ENCODE results near the gene SSPN.

The SSPN gene, protein sequence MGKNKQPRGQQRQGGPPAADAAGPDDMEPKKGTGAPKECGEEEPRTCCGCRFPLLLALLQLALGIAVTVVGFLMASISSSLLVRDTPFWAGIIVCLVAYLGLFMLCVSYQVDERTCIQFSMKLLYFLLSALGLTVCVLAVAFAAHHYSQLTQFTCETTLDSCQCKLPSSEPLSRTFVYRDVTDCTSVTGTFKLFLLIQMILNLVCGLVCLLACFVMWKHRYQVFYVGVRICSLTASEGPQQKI

DNA sequence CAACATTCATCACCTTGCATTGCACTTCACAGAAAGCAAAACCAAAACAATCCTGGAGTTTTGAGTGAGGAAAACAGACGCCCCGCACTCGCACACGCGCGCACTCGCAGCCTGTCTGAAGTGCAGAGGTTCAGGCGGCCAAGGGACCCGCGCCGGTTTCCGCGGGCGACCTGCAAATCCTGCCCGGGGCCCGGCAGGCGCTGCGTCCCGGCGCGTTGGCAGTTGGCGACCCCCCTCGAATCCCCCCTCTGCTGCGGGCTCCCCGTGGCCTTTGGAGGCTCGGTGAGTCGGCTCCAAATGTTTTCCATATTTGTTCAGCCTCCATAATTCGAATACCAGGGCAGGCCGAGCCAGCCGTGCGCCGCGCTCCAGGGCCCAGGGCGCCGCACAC lies at the start of gene SSPN:
Gene SSPN (plus strand): TSS at position 324 of the 391 bp plus-strand sequence. CDS start 100 bp downstream, outside the sequence.
- DNase-seq (ENCODE audit: low read depth): no peak

DNA sequence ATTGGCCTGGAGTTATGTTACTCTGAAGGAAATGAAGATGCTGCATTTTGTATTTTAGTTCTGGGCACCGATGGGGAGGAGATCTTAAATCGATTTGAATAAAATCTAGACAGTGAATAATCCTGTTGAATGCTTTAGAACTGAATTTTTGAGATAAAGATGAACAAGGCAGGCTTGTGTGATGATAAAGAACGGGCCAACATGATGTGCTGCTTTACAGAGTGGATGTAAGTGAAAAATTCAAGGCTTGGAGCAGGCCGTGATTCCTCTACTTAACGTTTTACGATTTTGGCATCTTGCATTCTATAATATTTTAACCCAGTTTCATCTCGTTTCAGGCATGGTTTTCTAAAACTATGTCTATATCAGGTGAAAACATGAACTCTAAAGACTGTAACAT lies 47.1 kb upstream of the SSPN start:
- DNase-seq (ENCODE audit: low read depth): no peak

DNA sequence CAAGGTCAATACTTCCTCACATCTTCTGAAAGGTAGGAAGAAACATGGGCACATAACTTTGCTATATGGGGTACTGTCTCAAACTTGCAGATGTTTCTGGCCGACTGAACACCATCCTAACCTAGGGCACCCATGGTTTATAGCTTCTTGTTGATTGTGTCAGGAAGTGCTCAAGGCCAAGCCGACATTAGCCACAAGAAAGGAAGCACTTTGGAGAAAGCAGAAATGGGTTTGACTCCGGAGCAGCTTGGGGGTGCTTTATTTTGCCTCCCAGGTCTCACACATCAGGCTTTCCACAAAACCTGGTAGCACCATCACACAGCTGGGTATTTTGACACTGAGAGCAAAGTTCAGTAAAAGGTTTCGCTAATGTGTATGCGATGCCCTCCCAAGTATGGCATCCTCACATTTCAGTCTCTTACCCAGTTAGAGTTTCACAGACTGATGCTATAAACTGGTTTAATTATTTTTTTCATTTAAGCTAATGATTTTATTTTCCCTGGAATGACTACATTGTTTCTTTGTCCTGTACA lies 45.3 kb upstream of the SSPN start:
- no peak for DNase-seq (ENCODE audit: low read depth)

DNA sequence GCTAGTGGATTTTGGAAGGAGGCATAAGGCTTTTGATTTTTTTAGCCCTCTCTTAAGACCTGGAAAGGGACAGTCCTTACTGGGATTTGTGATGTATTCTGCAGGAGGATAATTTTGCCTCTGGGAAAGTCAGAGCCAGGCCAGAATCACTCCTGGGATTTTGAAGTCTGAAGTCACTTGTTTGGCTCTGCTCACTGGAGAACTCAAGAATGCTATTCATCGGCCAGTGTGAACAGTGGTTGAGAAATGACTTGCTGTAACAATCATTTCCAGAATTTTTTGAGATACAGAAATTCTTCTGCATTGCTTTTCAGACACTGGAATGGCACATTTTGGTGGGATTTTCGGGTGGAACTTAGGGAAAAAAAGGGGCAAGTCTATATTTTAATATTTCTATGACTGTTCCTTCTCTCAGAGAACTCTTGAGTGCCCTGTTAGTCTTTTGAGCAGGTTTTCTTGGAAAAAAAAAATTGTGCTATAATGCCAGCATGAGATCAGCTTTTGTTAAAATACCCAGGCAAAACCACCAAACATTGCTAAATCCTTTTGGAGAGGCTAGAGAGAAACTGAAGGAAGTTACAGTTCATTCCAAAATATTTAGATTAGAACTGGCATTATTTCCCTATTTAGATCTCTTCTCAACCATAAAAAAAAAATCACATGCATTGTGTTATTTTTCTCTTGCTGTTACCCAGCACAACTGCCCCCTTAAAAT lies 44.5 kb upstream of the SSPN start:
- DNase-seq (ENCODE audit: low read depth): peak; percentile 64

DNA sequence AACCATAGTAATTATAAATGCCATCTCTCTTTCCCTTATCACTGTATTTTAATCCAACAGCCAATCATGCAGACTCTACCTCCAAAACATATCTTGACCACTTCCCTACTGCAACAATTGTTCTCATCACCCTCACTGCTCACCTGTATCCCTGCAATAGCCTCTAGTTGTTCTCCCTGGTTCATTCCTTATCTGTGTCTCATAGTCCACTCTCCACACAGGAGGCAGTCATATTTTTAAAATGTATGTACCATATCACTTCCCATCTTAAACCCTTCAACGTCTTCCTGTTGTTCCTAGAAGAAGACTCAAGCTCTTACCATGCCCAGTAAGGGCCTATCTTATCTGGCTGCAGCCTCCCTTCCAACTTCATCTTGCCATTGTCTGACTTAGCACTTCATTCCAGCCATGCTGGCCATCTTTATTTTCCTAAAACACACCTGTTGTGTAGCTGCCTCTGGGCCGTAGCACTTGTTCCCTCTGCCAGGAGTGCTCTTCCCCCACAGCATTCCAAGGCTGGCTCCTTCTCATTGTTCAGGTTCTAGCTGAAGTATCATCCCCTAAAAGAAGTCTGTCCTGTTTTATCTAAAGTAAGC lies 42.8 kb upstream of the SSPN start:
- DNase-seq (ENCODE audit: low read depth): no peak

DNA sequence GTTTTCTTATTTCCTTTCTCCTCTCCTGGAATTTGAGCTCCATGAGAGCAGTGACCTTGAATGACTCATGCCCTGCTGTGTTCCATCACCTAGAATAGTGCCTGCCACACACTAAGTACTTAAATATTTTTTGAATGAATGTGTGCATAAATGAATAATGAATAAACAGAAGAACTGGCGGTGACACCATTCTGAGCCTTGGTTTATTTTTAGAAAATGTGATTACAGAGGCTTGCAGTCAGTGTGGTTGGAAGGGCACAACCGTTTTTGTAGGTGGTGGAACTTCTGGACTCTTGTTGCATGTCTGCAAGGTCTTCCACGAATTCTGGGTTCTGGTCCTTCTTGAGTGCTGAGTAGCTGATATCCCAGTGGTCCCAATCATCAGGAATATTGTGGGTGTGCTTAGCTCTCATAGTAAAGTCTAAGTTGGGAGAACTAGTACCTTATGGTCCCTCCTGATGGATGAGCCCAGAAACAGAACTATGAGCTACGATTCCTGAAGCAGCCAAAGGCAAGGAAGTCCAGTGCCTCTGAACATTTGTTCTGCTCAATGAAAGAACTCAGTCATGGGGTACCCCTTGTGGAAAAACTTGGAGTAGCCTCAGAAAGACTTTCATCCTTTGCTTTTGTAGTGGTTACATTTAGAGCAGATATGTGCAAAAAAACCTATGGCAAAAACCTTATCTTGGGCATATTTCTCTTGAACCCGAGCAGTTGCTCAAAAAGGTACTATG lies 41.8 kb upstream of the SSPN start:
- DNase-seq (ENCODE audit: low read depth): peak; percentile 85

DNA sequence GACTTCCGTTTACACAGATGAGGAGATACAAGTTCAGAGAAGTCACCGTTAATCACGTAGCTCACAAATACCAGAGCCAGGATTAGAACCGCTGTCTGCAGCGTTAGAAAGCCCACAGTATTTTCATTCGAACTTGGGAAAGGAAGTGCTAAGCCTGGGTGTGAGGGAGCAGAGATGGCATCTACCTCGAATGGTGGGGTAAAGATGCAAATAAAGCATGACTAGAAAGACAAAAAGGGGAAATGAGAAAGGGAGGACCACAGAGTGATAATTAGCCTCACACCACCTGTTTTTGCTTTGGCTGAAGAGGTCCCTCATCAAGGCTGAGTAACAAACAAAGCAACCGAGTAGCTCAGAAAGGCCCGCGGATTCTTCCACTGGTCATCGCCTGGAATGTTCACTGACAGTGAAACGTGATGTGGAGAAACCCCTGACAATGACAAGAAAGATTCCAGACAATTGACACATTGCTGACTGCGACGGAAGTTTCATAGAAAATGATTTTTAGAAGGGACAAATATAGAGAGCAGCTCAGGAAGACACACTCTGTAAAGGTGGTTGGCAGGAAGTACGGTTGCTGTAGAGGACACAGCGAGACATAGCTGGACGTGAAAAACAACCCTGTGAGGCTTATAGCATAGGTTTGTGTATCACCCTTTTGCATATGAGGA lies 39.0 kb upstream of the SSPN start:
- DNase-seq (ENCODE audit: low read depth): no peak

DNA sequence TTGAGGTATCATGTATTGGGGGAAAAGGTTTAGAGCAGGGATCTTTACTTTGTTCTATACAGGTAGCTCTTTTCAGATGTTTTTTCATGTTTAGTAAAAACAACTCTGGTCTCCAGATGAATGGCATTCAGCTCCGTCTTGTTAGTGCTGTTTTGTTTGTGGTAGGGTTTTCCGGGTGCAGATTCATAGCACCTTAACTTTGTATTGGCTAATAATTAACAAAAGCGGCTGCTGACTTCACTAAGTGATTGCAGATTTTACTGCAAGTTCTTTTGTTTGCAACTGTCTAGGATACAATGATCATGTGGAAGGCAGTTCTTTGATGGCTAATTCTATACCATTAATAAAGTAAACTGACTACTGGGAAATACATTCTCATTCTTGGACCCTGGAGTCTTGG lies 38.4 kb upstream of the SSPN start:
- DNase-seq (ENCODE audit: low read depth): no peak

DNA sequence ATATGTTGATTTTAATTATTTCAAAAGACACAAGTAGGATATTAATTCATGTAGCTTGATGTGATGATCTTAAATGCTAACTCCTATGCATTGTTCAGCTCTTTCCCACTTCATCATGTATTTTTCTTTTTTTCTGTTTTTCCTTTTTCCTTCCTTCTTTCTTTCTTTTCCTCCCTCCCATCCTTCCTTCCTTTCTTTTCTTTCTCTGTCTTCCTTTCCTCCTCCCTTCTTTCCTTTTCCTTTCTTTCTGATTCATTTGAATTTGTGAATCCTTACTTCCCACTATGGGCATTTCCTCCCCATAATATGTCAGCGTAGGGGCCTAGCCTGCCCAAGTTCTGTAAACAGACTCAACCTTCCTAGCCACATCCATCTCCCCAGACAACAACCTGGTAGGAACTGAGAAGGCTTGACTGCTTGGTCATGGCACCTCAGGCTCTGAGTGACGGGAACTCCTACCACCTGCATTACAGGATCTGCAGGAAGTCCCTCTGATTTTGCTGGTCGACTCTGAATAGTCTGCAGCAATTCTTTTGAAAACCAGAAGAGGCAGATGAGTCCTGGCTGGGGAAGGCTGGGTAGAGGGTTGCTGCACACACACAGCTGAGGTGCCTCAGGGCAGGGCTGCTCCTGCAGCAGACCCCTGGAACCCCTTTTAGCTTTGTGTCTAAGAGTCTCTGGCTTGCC lies 37.2 kb upstream of the SSPN start:
- no peak for DNase-seq (ENCODE audit: low read depth)

DNA sequence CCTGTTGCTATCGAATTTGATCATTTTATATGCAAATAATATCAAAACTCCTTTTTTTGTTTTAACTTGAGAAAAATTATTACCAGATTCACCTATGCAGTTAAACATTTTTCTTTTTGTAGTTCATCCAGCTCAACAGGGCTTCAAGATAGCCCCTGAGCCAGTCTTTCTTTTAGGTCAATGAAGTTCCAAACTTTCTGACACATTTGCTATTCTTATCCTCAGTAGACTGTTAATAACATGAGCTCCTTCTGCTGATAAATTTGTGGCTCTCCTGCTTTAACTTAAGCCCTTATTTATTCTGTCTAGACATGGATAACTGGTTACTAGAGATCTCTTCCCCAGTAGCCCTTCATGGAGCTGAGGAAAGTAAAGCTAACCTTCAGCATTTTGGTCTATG lies 33.2 kb upstream of the SSPN start:
- no peak for DNase-seq (ENCODE audit: low read depth)

DNA sequence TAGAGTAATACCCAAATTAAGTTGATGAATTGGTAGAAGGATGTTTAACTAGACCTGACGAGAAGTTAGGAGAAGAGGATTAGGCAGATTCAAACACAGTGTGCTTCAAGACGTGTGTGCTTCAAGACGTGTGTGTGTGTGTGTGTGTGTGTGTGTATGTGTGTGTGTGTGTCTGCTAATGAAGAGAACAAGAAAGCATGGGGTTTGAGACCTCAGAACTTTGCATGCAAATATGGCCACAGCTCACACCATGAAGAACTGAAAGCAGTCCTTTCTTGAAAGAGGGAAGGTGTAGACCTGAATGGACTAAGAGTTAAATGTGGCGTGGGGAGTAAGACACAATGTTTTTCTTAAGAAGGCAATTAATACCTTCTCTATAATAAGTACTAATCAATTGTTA lies 32.5 kb upstream of the SSPN start:
- DNase-seq (ENCODE audit: low read depth): no peak

DNA sequence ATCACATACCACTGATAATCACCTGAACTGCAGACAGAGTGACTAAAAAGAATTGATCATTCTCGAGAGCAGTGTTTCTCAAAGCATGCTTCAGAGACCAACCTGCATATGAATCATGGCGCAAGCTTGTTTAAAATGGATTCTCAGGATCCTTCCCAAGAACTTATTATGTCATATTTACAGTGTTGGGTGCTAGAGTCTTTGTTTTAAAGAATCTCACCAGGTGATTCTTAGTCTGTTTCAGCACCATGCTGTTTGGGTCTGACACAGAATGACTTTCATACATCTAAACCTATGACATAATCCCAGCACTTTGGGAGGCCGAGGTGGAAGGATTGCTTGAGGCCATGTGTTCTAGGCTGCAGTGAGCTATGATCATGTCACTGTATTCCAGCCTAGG lies 31.3 kb upstream of the SSPN start:
- no peak for DNase-seq (ENCODE audit: low read depth)

DNA sequence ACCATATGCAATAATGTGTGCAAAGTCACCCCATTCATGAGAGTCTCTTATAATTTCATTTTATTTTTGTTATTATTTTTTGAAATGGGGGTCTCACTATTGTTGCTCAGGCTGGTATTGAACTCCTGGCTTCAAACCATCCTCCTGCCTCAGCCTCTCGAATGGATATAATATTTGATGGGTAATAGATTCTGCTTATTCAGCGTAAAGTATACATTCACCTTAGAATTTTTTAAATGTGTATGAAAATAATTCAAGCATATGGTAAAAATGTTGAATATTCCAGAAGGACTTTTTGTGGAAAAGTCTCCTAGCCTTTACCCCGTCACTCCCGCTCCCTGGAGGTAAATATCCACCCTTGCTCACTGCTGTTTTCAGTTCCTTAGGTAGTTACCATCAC lies 23.4 kb upstream of the SSPN start:
- DNase-seq (ENCODE audit: low read depth): no peak

DNA sequence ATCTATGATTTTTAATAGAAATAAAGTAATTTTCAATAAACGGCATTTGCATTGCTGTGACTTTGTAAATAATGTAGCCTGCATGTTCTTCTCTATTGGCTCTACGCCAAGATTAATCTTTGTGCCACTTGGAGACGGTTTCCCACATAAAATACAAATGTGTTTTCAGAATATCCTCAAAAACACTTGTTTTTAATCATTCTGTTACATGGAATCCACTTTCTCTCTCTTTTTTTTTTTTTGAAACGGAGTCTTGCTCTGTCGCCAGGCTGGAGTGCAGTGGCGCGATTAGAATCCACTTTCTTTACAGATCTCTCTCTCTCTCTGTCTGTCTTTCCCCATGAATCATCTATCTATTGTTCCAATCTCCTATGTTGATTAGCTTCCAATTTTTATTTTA lies 22.8 kb upstream of the SSPN start:
- DNase-seq (ENCODE audit: low read depth): no peak

DNA sequence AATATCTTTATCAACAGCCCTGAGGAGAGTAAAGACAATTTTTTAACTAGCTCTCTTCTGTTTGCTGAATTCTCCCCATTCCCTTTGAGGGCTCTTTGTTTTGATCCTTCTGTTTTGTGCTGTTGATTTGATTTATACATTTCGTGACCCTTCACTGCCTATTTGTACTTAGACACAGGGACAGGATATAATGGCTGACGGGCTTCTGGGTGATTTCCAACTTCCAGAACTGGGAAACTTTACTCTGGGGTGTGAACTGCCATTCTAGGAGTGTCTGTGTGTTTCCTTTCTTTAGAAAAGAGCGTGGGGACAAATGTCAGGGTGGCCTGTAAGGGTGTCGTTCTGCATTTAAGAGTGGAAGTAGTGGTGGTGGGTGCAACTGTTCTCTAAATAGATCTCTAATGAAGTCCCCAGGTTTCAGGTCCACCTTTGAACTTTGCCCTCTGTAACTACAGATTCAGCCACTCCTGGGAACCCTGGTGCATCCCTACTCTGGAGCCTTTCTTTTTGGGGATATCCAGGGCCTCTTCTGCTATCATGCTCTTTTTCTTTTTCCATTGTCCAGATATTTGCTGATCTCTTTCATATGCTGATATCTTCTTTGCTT lies 22.3 kb upstream of the SSPN start:
- DNase-seq (ENCODE audit: low read depth): no peak

DNA sequence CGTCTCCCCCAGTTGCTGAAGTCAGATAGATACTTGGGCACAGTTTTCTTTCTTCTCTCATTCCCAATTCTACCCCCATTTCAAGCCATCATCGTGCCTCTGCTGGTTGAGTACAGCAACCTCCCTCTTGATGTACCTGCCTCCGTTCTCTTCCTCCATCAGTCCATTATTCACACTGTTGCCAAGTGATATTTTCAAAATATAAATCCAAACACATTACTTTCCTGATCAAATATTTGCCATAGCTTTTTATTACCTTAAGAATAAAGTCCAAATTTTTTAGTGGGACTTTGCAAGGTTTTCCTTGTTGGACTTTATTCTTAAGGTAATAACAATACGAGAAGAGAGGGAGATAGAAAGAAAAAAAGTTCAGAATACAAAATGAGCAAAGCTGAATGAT lies 18.6 kb upstream of the SSPN start:
- DNase-seq (ENCODE audit: low read depth): no peak

DNA sequence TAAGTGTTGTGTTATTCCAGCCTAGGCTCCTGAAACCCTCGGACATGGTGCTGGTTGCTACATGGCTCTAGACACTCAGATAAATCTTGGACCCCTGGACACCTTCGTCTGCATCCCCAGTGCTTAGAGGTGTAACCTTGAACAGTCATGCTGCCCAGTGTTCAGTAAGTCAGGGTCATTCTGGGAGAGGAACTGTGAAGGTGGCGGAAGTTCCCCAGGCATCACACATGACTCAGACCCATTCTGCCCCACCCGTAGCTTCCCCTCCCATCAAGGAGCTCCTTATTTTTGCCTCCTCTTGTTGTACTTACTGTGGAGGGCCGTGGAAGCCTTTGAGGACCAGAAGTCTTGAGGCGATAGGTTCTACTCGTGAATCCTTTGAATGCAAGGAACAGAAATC lies 18.1 kb upstream of the SSPN start:
- DNase-seq (ENCODE audit: low read depth): no peak

DNA sequence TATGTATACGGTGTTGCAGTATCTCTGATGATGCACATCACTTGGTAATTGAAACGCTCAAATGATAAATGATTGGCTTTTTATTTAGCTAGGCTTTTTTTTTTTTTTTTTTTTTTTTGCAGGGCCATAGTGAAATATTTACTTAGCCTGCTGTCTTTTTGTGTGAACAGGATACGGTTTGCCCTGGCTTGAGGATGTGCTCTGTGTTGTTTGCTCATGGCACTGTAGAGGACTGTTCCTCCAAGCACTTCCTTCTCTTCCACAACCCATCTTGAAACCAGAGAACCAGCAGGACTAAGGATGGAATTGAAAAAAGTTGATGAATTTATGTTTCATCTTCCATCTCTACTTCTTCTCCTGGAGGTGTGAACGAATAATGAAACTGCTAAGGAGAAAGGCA lies 15.5 kb upstream of the SSPN start:
- DNase-seq (ENCODE audit: low read depth): no peak

DNA sequence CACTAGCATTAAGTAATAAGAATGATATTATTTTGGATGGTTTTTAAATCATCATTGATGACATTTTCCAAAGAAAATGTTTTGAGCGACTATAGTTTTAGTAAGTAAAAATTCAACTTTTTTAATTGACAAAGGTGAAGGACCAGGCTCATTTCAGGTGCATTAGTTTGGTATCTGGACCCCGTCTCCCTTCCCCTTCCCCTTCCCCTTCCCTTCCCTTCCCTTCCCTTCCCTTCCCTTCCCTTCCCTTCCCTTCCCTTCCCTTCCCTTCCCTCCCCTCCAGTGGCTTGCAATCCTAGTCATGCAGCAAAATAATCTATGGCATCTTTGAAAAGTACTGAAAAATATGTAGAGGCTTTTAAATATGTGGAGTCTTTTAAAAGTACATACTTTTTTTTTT lies 13.0 kb upstream of the SSPN start:
- DNase-seq (ENCODE audit: low read depth): no peak

DNA sequence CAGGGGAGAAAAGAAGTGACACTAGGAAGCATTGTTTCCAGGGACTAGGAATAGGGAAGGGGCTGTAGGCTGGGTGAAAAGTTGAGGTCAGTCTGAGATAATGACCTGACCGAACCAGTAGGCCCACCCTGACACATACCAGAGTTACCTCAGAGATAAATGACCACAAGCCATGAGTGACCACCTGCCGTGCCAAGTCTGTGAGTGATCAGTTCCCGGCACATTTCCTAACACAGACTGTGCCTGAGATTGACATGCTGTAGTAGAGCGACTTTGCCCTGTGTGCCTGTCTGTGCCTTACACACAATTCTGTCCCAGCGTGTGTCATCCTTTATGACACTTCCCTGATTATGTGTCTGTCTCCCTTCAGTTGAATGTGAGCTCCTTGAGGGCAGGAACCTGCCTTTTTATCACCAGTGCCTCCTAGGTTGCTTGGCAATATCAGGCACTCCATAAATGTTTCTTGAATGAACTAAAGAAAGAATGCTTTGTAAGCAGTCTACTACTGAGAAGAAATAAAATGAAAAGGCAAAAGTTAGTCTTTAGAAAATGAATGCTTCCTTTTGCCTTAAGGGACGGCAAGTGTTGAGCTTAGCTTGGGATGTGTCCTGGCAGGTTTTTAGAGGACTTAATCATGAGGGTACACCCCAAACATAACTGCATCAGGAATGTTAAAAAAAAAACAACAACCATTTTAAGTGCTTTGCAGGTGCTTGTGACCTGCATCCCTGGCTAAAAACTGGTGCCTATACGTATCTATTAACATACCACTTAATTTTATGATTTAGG lies 9.6 kb upstream of the SSPN start:
- no peak for DNase-seq (ENCODE audit: low read depth)
